ENCODE measurements around the gene ACACA. TPM values are rescaled to one million over a fixed set of nuclear protein-coding genes. Genes with fewer than 3 reads are reported as not detected.

The ACACA gene
- total RNA-seq, 1 donor from 2014 or later, result 74.6 TPM

GRCh38 chr17:37344519-37344918, 62.1 kb downstream of the ACACA start:
- no peak for DNase-seq (ENCODE audit: low spot score)

DNA sequence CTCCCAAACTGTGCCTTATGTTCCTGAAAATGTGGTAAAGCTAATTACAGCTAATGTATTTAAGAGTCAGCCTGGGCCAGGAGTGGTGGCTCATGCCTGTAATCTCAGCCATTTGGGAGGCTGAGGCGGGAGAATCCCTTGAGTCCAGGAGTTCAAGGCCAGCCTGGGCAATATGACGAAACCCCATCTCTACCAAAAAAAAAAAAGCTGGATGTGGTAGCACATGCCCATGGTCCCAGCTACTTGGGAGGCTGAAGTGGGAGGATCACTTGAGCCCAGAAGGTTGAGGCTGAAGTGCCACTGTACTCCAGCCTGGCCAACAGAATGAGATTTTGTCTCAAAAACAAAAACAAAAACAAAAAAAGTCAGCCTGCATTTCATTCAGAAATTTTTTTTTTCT, 64.0 kb downstream of the ACACA start:
- no peak for DNase-seq (ENCODE audit: low spot score)

- no peak for DNase-seq (ENCODE audit: low spot score)
Observed at GRCh38 chr17:37340804-37341203, 65.8 kb downstream of the ACACA start.

DNA sequence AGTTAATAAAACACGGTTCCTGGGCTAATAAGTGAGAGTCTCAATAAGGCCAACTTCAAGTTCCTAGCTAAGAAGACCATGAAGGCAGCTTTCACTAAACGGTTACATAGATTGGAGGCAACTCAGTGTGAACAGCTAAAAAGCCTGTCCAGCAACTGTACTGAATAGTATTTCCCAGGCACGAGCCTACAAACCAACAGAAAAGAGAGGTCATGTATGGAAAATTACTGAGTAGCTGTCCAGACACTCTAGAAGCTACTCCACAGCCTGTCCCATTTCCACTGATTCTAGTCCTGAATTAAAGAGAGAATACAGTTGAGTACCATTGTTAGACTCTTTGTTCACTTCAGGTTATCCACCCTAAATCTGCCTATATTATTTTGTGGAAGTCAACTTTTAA, 67.3 kb downstream of the ACACA start:
- DNase-seq (ENCODE audit: low spot score), result no peak

- no peak for DNase-seq (ENCODE audit: low spot score)
Observed at GRCh38 chr17:37338847-37339246, 67.8 kb downstream of the ACACA start.

GRCh38 chr17:37327341-37328090, 79.1 kb downstream of the ACACA start:
- DNase-seq (ENCODE audit: low spot score), result no peak

GRCh38 chr17:37322826-37323561, 83.6 kb downstream of the ACACA start:
- DNase-seq (ENCODE audit: low spot score), result no peak

GRCh38 chr17:37322106-37322505, 84.5 kb downstream of the ACACA start:
- no peak for DNase-seq (ENCODE audit: low spot score)

DNA sequence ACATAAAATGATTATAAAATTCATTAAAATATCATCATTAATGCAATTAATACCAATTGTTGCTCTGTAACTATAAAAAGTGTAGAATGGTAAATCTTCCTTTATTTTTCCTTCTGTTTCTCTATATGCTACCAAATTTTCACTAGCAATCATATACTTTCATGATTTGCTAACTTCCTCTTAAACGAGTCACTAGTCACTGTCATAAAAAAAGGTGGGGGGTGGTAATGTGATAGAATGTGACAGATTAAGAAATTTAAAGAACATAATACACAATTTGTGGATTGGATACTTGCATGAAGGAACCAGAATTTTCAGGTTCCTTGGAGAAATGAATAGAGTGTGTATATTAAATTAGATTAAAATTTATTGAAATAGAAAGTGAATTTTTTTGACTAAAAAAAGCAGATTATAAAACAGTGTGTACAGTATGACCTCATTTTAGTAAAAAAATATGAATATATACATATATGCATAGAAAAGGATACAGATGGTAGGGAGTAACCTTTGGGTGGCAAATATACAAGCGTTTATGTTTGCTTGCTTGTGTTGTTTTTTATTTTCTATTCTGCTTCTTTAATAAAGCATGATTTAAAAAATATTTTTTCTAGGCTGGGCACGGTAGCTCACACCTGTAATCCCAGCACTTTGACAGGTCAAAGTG, 87.6 kb downstream of the ACACA start:
- no peak for DNase-seq (ENCODE audit: low spot score)

DNA sequence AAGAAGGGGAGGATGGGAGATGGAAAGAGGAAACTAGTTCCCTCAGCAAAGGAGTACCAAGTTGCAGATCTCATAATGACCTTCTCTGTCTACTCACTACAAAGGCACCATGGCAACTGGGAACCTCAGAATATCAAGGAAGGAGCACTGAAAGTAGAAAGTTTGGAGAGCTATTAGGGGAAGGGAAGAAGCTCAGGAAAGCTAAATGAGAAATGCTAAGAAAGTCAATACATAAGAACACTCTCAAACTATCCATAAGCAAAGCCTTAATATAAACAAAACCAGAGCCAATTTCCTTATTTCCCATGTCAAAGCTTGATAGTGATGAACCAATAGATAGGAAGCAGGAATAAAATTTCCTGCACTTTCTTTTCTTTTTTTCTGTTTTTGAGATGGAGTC, 88.8 kb downstream of the ACACA start:
- DNase-seq (ENCODE audit: low spot score), result no peak

GRCh38 chr17:37315601-37316000, 91.0 kb downstream of the ACACA start:
- no peak for DNase-seq (ENCODE audit: low spot score)

DNA sequence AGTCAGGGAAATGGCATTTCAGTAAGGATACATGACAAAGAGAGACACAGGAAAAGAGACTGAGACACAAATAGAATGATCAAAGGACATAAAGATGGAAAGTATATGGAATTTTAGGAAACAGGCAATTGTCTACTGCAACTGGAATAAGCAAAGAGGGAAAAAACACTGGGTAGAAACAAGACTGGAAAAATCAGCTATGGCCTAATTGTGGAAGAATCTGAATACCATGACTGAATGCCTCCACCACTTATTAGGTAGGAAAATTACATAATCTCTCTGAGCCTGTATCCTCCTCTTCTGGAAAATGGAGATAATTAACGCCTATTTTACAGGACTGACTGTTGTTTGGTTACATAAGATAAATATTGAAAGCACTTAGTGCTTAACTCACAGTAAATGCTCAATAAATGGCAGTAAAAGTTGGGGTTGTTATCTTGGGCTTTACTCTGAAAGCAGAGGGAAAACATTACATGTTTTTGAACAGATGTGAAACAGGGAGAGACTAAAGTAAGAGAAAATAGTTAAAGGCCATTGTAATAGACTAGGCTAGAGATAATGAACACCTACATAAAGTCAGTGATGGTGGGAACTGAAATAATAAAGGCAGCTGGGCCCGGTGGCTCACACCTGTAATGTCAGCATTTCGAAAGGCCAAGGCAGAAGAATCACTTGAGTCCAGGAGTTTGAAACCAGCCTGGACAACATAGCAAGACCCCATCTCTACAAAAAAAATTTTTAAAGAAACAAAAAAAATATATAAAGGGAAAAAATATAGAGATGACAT, 94.3 kb downstream of the ACACA start:
- no peak for DNase-seq (ENCODE audit: low spot score)

GRCh38 chr17:37310940-37311339, 95.7 kb downstream of the ACACA start:
- no peak for DNase-seq (ENCODE audit: low spot score)

DNA sequence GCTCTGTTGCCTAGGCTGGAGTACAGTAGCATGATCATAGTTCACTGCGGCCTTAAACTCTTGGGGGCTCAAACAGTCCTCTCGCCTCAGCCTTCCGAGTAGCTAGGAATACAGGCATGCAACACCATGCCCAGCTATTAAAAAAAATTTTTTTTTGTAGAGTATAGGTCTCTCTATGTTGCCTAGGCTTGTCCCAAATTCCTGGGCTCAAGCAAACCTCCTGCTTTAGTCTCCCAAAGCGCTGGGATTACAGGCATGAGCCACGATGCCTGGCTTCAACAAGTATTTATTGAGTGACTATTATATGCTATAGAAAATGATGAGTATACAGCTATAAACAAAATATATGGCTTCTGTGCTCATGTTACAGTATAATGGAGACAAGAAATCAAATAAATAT, 97.6 kb downstream of the ACACA start:
- DNase-seq (ENCODE audit: low spot score), result no peak

- DNase-seq (ENCODE audit: low spot score), result no peak
Observed at GRCh38 chr17:37305406-37305905, 101.2 kb downstream of the ACACA start.

DNA sequence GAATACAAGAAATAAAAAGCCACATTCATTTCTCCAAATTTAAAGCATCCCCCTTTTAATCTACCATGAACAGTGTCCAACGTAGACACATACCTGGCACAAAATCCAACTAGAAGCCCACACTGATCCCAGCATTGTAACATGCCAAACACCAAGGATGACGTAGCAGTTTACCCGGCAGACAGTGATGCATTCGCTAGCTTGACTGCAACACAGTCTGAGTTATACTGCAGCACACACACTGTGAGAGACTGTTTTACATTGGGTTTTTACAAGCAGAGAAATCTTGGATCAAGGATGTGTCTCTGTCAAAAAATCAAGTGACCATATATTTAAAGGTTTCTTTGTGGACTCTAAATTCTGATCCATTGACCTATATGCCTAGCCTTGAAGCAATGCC, 105.3 kb downstream of the ACACA start:
- no peak for DNase-seq (ENCODE audit: low spot score)

DNA sequence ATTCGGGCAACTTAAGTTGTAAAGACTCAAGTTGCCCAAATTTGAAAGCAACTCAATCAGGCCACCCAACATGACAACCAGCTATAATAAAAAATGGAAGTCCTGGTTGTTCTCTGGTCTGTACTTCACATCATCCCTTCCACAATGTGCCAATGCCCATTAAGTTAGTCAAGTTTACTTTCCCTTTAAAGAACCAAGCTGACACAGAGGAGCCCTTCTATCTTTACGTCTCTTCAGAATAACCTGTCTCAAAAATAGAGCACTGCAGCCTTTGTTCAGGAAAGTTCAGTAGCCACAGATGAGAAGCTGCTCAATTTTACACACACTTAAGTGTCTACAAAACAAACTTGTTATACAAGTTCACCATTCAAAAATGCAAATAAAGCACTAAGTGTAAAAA, 106.0 kb downstream of the ACACA start:
- no peak for DNase-seq (ENCODE audit: low spot score)

DNA sequence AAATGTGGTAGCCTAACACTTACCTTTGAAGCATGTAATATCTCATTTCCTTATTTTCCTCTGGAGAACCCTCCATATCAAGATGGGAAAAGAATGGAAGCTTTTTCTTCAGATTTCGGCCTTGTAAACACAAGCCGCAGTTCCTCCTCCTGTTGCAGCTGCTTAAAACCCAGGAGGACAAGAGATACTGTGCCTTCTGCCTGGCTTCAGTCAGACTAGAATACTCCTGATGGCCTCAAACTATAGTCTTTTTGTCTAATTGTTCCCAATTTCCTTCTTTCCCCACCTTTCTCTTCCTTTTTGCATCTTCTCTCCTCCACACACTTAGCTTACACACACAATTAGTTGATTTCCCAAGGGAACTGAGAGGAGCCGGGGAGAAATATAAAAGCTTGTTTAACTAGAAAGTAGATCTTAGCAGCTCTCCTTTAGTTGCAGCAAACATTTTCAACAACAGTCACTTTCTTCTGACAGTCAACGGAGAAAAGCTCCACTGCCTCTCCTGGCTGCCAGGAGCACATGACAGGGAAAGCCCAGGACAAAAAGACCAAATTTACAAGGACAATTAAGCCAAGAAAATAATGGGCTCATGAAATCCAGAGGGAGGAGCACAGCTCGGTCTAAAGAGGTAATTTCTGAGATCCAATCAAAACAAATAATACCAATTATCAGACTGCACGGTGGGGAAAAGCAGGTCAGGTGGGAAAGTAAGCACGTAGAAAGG, 107.2 kb downstream of the ACACA start:
- no peak for DNase-seq (ENCODE audit: low spot score)

GRCh38 chr17:37295888-37296287, 110.7 kb downstream of the ACACA start:
- DNase-seq (ENCODE audit: low spot score), result no peak

DNA sequence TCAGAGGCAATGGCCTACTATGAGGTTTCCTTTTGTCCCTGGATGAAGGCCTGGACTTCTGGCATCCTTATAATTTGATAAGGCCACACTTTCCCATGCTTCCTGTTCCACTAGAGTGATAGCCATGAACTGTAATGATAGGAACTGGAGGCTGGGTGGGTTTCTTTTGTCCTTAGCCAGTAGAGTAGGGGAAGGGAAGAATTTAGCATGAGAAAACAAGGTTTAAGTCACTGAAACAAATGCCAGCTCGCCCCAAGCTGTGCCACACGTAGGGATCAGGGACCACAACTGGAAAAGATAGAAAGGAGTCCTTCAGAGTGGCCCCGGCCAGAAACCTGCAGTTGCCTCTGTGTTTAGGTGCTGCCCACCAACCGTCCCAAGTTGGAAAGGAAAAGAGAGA, 111.7 kb downstream of the ACACA start:
- no peak for DNase-seq (ENCODE audit: low spot score)

GRCh38 chr17:37293770-37294169, 112.9 kb downstream of the ACACA start:
- DNase-seq (ENCODE audit: low spot score), result no peak

All from mucosa of gallbladder (tissue), 1 donor.